Activated naive CD8-positive, alpha-beta T cell treated with anti-CD3 and anti-CD28 coated beads, Interleukin-2, amount 50 U/mL, for 16 hours (primary cell): Measurements from ENCODE around the gene GMEB1.
"Not testable (repeated sequence)": the region's sequence is repeated elsewhere in the genome, so short reads cannot be mapped to it uniquely, and the experiment has no call there.

ENCODE experiments used
- DNase-seq: peaks from one replicate; pipeline ENCODE4 v3.0.0-alpha.2; 2020; ENCODE audit warnings: low read depth, low spot score

Gene GMEB1

DNA sequence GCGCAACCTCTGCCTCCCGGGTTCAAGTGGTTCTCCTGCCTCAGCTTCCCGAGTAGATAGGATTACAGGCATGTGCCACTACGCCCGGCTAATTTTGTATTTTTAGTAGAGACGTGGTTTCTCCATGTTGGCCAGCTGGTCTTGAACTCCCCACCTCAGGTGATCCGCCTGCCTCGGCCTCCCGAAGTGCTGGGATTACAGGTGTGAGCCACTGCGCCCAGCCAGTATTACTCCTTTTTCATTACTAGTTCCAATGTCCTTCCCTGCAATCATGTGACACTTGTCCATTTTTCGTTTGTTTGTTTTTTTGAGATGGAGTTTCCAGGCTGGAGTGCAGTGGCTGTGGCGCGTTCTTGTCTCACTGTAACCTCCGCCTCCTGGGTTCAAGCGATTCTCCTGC lies 4.4 kb downstream of the GMEB1 start:
- DNase-seq = not testable (repeated sequence)

DNA sequence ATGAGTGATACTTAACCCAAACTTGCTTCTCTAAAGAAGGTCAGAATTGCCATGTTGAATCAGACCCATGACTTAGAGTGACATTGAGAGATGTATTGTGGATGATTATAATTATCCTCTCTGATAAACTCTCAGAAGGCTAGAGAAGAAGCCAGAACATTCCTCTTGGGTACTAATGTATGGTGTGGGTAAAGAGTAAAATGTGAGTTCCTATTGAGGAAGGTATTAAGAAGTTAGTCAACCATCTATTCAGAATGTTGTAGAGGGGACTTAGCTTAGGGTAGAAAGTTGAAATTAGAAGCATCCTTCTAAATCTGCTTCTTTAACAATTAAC lies 7.3 kb downstream of the GMEB1 start:
- no peak for DNase-seq

DNA sequence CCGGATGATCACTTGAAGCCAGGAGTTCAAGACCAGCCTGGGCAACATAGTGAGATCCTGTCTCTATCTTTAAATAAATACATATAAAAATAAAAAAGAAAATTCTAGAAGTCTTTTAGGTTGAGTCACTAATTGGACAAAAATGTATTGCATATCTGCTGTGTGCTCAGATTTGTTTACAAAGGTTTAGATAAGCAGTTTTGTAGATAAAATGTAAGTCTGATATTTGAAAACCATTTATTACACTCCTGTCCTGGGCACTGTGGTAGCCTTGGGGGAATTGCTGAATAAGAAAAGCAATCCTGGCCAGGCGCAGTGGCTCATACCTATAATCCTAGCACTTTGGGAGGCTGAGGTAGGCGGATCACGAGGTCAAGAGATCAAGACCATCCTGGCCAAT lies 11.6 kb downstream of the GMEB1 start:
- DNase-seq = no peak

DNA sequence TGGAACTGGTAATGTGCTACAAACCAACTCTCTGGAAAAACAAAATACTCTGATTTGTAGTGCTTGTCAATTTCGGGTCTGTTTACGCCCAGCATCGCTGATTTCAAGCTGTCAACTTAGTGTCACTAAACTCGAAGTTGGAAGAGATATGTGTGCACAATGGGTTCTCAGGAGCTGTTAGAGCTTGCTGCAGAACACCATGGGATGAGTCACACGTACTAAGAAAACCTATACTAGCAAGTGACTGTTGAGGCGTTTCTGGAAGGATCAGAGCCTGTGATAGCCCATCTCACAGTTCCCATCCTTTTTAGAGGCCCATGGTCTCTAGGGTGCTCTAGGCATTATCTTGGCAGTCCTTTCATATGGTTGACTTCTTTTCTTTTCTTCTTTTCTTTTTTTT lies 14.3 kb downstream of the GMEB1 start:
- no peak for DNase-seq

DNA sequence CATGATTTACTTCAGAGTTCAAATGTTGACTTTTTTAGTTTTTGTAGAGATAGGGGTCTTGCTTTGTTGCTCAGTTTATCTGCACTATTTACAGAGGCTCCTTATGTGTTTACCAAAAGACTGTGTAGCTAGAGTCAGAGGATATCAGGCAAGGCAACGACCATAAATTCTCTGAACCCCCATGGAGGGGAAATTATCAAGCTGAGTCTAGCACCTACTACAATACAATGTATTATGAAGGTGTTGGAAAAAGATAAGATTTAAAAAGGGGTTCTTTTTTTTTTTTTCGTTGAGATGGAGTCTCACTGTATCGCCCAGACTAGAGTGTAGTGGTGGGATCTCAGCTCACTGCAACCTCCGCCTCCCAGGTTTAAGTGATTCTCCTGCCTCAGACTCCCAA lies 16.4 kb downstream of the GMEB1 start:
- no peak for DNase-seq

DNA sequence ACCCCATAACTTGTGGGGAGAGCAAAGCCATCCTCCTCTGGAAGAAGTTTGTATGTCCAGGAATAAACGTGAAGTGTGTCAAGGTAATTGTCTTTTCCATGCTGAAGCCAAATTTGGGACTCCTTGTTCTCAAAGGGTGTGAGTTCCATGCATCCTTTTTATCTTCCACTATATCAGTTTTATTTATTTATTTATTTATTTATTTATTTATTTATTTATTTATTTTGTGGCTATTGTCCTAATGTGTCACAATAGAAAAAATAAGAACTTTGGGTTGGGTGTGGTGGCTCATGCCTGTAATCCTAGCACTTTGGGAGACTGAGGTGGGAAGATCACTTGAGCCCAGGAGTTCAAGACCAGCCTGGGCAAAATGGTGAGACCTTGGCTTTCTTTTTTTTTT lies 23.0 kb downstream of the GMEB1 start:
- not testable (repeated sequence) for DNase-seq

DNA sequence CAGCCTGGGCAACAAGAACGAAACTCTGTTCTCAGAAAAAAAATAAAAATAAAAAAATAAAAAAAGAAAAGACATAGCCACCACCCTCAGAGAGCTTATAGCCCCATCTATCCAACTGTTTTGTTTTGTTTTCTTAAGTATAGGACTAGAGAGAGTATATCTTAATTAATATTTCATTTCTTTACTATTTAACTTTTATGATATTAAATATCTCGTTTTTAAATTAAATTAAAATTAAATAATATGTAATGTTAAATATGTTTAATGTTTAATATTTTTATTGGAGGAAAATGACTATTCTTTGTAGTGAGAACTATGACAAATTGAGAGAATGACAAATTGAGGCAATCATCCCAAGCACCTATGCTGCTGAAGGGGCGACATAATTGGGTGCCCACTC lies 35.0 kb downstream of the GMEB1 start:
- DNase-seq = no peak

DNA sequence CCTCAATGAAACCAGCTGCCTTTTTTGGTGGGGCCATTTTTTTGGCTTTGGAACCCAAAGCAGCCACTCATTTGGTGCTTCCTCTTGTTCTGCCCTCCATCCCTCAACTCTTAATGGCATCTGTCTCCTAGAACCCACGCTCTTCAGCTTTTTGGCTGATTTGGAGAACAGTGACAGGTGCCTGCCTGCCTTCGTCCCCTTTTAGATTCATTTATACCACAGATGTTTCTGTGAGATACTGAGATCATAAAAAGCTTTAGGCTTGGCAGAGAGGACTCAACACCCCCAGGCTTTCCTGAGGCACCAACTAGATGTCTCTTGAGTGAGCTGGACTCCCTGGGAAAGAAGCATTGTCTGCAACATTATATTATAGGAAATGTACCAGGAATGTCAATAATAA lies 47.8 kb downstream of the GMEB1 start:
- no peak for DNase-seq

DNA sequence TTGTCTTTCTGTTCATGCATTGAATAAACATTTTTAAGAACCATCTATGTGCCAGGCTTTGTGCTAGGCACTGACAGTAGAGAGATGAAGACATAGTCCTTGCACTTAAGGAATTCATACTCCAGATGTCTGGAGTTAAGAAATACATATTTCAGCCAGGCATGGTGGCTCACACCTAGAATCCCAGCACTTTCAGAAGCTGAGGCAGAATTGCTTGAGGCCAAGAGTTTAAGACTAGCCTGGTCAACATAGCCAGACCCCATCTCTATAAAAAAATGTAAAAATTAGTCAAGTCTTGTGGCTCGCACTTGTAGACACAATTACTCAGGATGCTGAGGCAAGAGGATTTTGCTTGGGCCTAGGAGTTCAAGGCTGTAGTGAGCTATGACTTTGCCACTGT lies 49.6 kb downstream of the GMEB1 start:
- no peak for DNase-seq

DNA sequence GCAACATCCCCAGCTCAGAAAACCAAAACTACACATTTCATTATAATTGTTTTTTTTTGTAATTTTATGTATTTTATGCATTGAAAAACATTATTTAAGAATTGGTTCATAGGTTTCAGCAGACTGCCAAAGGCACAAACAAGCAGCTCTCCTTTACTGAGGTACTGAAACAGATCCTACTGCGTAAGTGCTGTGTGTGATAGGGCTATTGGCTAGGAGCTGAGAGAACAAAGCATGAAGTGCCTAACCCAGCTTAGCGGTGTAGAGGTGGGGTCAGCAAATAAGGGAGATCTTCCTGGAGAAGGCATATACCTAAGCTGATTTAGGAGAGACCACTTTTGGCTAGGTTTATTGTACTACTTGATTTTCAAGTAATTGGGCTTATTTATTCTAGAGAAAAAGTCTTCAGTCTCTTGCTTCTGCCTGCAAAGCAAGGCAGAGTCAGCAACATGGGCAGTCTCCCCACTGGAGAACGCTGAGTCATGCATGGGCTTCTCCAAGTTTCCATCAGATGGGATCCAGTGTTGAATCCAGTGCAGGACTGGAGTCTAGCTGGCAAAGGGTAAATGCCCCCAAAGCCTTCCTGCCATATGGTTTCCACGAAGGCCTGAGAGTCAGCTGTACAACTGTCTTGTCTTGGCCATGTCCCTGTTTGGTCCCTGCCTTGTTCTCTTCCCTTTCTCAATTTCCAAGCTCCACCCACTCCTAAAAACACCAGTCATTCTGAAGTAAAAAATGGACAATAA lies 50.2 kb downstream of the GMEB1 start:
- DNase-seq = no peak

DNA sequence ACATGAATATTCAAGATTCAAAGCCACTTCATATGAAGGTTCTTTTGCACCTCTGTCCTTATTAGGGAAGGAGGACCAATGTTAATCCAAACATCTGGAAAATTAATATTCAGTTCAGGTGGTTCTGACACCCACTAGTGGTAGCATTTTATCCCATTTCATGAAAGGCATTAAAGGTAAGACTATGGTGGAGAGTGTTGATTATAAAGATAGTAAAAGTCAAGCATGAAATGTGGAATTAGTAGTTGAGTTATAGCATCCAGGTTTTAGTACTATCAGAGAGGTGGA lies 50.7 kb downstream of the GMEB1 start:
- DNase-seq = no peak

DNA sequence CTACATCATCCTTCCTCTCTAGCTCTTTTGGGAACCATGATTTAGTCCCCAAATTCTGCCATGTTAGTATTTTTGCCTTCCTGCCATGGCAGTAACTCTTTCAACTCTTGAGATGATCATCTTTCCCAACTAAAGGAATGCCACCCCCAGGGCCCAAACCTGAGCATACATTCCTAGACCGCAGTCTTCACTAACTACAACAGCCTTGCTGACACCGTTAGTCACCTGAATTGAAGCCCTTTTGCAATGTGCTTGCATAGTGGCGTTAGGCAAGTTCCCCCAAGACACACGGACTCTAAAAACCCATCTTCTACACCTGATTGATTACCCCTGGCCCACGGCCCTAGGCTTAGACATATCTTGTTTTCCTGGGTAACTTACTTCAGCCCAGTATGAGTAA lies 51.8 kb downstream of the GMEB1 start:
- DNase-seq = no peak

DNA sequence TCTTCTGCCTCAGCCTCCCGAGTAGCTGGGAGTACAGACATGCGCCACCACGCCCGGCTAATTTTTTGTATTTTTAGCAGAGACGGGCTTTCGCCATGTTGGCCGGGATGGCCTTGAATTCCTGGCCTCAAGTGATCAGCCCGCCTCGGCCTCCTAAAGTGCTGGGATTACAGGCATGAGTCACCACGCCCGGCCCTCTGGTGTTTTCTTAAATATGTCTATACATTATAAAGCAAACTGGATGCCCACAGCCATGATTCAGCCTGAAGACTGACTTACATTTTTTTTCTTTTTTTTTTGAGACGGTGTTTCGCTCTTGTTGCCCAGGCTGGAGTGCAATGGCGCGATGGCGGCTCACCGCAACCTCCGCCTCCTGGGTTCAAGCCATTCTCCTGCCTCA lies 53.3 kb downstream of the GMEB1 start:
- DNase-seq = not testable (repeated sequence)

DNA sequence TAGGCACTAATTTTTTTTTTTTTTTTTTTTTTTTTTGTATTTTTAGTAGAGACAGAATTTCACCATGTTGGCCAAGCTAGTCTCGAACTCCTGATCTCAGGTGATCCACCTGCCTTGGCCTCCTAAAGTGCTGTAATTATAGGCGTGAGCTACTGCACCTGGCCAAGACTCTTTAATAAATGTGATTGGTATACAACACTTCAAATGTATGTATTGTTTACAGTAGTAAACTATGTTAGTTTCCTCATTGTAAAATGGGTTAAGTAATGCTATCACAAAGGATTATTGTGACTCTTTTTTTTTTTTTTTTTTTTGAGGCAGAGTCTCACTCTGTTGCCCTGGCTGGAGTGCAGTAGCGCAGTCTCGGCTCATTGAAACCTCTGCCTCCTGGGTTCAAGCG lies 56.8 kb downstream of the GMEB1 start:
- DNase-seq = not testable (repeated sequence)

DNA sequence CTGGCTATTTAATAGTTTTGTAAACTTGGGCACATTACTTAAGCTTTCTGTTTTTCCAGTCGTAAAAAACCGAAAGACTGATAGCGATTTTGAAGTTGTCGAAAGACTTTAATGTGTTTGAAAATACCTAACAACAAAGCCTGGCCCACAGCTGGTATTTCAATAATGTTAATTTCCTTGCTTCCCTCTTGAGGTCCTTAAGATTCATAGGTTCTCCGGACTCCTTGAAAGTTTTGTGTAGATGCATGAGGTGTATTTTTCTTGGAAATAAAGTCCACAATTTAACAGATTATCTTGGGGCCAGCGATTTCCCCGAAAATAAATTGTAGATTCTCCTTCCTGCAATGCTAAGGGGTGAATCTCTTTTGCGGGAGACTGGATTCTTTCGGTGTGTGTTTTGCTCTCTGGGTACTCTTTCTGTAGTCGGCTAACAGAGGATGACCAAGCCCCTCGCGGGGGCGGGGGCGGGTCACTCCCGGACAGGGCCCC lies 67.4 kb downstream of the GMEB1 start:
- no peak for DNase-seq

DNA sequence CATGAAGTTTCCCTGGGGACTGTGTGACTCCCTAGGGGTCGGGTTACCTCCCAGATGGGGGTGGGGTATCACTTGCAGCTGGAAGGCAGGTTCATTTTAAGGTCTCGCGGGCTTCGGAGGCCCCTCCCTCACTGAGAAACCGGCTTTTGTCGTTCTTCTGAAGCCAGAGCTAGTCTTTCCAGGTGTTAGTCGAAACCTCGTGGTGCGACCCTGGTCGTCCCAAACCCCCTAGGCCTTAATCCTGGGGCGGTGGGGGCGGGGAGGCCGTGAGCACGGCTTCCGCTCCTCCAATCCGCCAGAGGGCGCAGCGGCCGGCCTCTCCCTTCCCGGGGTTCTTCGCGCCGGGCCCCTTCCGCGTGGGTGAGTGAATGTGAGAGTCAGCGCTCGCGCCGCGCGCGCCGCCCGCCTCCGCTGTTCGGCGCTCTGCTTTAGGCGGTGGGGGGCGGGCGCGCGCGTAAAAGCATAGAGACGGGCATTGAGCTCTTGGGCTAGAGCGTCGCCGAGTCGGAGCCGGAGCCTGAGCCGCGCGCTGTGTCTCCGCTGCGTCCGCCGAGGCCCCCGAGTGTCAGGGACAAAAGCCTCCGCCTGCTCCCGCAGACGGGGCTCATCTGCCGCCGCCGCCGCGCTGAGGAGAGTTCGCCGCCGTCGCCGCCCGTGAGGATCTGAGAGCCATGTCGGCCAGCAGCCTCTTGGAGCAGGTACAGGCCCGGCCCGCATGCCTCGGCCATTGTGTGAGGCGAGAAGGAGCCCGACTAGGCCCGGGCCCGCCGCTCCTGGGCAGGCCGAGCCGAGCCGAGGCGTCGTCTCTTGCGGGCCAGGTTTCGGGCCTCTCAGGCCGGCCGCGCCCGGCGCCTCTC lies 68.1 kb downstream of the GMEB1 start, which contains the start of gene YTHDF2:
TSS of gene YTHDF2 (plus strand) at position 491 of the 857 bp plus-strand sequence. CDS start at position 672, 181 bp downstream.
- DNase-seq = peak; percentile 98

DNA sequence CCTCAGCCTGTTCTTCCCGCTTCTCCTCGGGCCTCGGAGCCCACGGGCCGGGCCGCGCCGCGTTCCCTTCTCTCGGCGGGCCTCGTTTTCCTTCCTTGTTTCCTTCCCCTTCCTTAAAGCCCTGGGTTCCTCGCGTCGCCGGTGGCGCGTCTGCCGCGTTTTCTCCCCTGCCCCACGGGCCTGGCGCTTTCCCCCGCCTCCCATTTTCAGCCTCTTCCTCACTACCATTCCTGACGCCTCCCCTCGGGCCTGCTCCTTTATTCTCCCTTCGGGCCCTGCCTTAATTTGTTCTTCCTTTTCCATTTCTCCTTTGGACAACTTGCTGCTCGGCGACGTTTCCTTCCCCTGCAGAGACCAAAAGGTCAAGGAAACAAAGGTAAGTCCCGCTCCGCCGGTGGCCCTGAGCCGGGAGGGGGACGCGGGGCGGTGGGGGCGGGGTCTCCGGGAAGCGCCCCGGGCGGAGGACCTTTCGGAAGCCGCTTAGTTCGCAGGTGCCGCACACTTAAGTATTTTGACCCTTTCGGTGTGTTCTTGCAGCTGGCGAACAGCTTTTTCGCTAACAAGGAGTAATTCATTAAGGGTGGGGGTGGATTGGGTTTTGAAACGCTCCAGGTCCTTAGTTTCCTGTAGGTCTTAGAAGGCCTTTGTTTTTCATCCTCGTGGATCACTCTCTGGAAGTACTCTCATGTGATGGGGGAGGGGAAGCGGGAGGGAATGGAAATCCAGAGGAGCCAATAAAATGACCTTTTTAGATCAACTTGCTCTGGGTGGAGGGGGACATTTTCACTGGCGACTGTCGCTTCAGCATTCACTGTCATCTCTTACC lies 68.9 kb downstream of the GMEB1 start:
- DNase-seq = no peak

DNA sequence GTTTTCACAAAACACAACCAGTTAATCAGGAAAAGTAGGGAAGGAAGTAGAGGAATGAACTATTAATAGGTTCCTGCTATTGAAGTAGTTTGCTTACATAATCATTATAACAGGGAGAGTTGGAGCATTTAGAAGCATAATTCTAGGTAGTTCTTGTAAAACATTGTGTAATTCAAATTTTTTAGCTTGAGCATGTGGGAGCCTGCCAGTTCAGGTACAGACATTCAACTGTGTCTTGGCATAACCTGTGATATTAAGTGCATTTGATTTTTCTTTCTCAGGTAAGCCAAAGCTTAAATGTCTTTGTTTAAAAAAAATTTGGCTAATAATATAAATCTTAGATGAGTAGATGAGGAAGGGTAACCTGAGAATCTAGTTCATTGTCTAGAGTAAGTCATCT lies 71.5 kb downstream of the GMEB1 start:
- DNase-seq = no peak

DNA sequence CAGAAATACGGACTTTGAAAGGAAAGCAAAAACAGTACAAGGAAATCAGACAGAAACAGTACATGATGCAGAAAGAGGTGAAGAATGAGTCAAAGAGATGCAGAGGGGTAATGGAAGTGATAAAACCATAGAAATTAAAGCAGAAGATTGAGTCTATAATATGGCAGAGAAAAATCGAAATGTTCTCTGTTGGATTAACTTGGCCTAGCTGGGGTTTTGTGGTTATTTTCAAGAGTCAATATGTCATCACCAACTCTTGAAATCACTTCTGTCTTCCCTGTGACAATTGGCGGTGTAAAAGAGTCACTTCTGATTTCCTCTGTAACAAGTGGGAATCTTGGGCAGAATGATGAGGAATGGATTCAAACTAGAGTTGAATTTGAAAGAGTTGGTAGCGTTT lies 75.6 kb downstream of the GMEB1 start:
- no peak for DNase-seq

DNA sequence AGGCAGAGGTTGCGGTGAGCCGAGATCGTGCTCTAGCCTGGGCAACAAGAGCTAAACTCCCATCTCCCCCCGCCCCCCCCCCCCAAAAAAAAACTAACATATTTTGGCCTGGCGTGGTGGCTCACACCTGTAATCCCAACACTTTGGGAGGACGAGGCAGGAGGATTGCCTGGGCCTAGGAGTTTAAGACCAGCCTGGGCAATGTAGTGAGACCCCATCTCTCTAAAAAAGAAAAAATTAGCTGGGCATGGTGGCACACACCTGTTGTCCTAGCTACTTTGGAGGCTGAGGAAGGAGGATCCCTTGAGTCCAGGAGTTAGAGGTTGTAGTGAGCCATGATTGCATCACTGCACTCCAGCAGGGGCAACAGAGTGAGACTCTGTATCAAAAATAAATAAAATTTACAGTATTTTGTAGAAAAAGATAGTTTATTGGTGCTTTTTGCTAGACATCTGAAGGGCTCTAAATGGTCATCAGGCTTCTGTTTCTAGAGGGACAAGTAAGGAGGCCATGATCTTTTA lies 77.1 kb downstream of the GMEB1 start:
- DNase-seq = no peak

DNA sequence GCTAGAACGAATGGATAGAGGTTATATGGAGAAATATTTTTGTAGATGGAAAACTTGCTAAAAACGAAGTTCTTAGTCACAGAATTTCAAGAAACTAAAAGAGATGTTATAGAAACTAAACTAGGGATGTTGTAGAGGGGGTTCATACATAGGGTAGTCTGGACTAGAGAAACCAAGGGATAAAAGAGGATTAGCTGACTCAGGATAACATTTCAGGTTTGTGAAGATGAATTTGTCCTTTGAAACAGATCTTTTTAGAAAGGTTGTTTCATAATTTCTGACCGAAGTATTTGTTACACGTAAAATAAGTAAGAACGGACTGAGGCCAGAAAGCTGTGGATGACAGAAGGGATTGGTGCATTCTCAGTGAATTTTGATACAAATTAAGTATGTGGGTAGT lies 81.7 kb downstream of the GMEB1 start:
- no peak for DNase-seq

DNA sequence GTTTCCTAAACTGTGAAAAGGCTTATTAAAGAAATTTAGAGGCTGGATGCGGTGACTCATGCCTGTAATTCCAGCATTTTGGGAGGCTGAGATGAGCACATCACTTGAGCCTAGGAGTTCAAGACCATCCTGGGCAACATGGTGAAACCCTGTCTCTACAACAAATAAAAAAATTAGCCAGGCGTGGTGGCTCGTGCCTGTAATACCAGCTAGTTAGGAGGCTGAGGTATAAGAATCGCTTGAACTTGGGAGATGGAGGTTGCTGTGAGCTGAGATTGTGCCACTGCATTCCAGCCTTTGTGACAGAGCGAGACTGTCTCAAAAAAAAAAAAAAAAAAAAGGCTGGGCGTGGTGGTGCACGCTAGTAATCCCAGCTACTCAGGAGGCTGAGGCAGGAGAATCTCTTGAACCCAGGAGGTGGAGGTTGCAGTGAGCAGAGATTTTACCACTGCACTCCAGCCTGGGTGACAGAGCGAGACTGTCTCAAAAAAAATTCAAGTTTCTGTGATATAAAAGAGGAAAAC lies 82.2 kb downstream of the GMEB1 start:
- DNase-seq = not testable (repeated sequence)
